GM03348 (cell line): ENCODE results near the gene LRMDA.

ENCODE experiments used
- DNase-seq: peaks from one replicate; pipeline ENCODE4 v3.0.0; 2012; ENCODE audit warnings: low spot score

The LRMDA gene

GRCh38 chr10:75922435-75922834 is 491.0 kb downstream of the LRMDA start:
- DNase-seq, result no peak

GRCh38 chr10:75924309-75924902 is 493.0 kb downstream of the LRMDA start:
- DNase-seq, result no peak

GRCh38 chr10:75925999-75926398 is 494.6 kb downstream of the LRMDA start:
- DNase-seq, result no peak

- DNase-seq, result no peak
Measured at GRCh38 chr10:75926763-75927162, 495.3 kb downstream of the LRMDA start.

- DNase-seq, result no peak
Measured at GRCh38 chr10:75928231-75928630, 496.8 kb downstream of the LRMDA start.

- DNase-seq, result no peak
Measured at GRCh38 chr10:75929630-75930161, 498.3 kb downstream of the LRMDA start.

GRCh38 chr10:75932921-75933320 is 501.5 kb downstream of the LRMDA start:
- DNase-seq, result no peak

- DNase-seq, result no peak
Measured at GRCh38 chr10:75935240-75935639, 503.8 kb downstream of the LRMDA start.

- no peak for DNase-seq
Measured at GRCh38 chr10:75935650-75936400, 504.4 kb downstream of the LRMDA start.

- DNase-seq, result no peak
Measured at GRCh38 chr10:75936841-75937240, 505.4 kb downstream of the LRMDA start.

- no peak for DNase-seq
Measured at GRCh38 chr10:75937823-75938222, 506.4 kb downstream of the LRMDA start.

- no peak for DNase-seq
Measured at GRCh38 chr10:75938380-75939122, 507.1 kb downstream of the LRMDA start.

GRCh38 chr10:75939541-75939940 is 508.1 kb downstream of the LRMDA start:
- DNase-seq, result no peak

GRCh38 chr10:75940742-75941141 is 509.3 kb downstream of the LRMDA start:
- no peak for DNase-seq

- DNase-seq, result no peak
Measured at GRCh38 chr10:75941223-75941801, 509.9 kb downstream of the LRMDA start.

GRCh38 chr10:75944061-75944460 is 512.6 kb downstream of the LRMDA start:
- no peak for DNase-seq

GRCh38 chr10:75948583-75948982 is 517.2 kb downstream of the LRMDA start:
- DNase-seq, result no peak

- no peak for DNase-seq
Measured at GRCh38 chr10:75950307-75950706, 518.9 kb downstream of the LRMDA start.

GRCh38 chr10:75950997-75951589 is 519.7 kb downstream of the LRMDA start:
- no peak for DNase-seq

GRCh38 chr10:75951627-75952026 is 520.2 kb downstream of the LRMDA start:
- no peak for DNase-seq

GRCh38 chr10:75952093-75952492 is 520.7 kb downstream of the LRMDA start:
- DNase-seq, result no peak

GRCh38 chr10:75954486-75954885 is 523.1 kb downstream of the LRMDA start:
- DNase-seq, result no peak
